Stimulated activated CD4-positive, alpha-beta T cell treated with anti-CD3 and anti-CD28 coated beads, TNF-alpha, amount 100 ng/mL, for 1 hour (primary cell): Measurements from ENCODE around the gene SLC6A13.

ENCODE experiments used
- DNase-seq, 3 donors: peaks; one replicate each; pipeline ENCODE4 v3.0.0-alpha.2; 2020; ENCODE audit warnings: low read depth in 3 of 3, low spot score in 1 of 3

The SLC6A13 gene

GRCh38 chr12:234891-235415, 27.7 kb downstream of the SLC6A13 start:
- no peak for DNase-seq

- no peak for DNase-seq
These were observed 28.6 kb downstream of the SLC6A13 start for GRCh38 chr12:234019-234418.

GRCh38 chr12:233615-233968, 29.0 kb downstream of the SLC6A13 start:
- DNase-seq, result no peak

- DNase-seq, result no peak
These were observed 29.7 kb downstream of the SLC6A13 start for GRCh38 chr12:232731-233614.

- DNase-seq, result no peak
These were observed 31.5 kb downstream of the SLC6A13 start for GRCh38 chr12:230925-231671.

- no peak for DNase-seq
These were observed 33.0 kb downstream of the SLC6A13 start for GRCh38 chr12:229441-230191.

GRCh38 chr12:228846-229200, 33.8 kb downstream of the SLC6A13 start:
- no peak for DNase-seq

- no peak for DNase-seq
These were observed 34.5 kb downstream of the SLC6A13 start for GRCh38 chr12:227923-228845.

GRCh38 chr12:227286-227915, 35.2 kb downstream of the SLC6A13 start:
- no peak for DNase-seq

GRCh38 chr12:226401-226800, 36.2 kb downstream of the SLC6A13 start:
- DNase-seq, result no peak

- no peak for DNase-seq
These were observed 37.6 kb downstream of the SLC6A13 start for GRCh38 chr12:225012-225411.

GRCh38 chr12:224330-224729, 38.3 kb downstream of the SLC6A13 start:
- DNase-seq, result no peak

- no peak for DNase-seq
These were observed 38.8 kb downstream of the SLC6A13 start for GRCh38 chr12:223841-224240.

- no peak for DNase-seq
These were observed 40.9 kb downstream of the SLC6A13 start for GRCh38 chr12:221736-222135.

GRCh38 chr12:220946-221550, 41.6 kb downstream of the SLC6A13 start:
- no peak for DNase-seq

- no peak for DNase-seq
These were observed 42.1 kb downstream of the SLC6A13 start for GRCh38 chr12:220491-220890.

- peak in 1 of 3 donors; percentile 30 for DNase-seq
These were observed 42.7 kb downstream of the SLC6A13 start for GRCh38 chr12:219891-220352.

- DNase-seq, result no peak
These were observed 43.7 kb downstream of the SLC6A13 start for GRCh38 chr12:218728-219590.

GRCh38 chr12:218221-218620, 44.4 kb downstream of the SLC6A13 start:
- no peak for DNase-seq
